ENCODE data around the gene MRAS. TPM values are rescaled to one million over a fixed set of nuclear protein-coding genes. Genes with fewer than 3 reads are reported as not detected.

Gene MRAS
- total RNA-seq, 2 experiments from 2014 or later = not detected

DNA sequence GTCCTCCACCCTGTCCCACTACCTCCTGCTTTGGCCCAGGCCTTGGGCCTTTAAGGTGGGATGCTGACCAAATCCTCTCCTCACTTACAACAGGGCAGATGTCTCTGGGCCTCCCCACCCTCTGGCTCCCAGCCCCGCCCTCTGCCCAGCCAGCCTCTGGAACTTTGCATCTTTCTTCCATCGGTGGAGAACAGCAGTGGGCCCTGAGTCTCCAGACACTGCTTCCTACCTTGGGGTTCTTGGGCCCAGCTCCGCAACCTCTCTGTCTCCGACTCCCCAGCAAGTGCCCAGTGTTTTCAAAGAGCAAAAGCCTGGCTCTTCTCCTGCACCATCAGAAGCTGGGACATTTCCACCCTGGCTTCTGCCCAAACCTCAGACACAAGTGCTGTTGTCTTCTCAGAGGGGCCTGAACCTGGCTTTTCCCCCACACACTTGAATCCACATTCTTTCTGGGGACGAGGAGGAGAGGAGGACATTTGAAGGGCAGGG lies 33.1 kb downstream of the MRAS start:
- ChIA-PET CTCF (no interaction called here), POLR2A (no interaction called here)

GRCh38 chr3:138381950-138382715 lies 33.8 kb downstream of the MRAS start:
- POLR2A ChIA-PET = no interaction called here
- CTCF ChIA-PET = no interaction called here

GRCh38 chr3:138383715-138384465 lies 35.5 kb downstream of the MRAS start:
- CTCF ChIA-PET = interaction anchor here (0.6 kb wide), 1 partner anchor 302 kb away, joined by 4 read pairs; no protein-coding TSS in a partner anchor
- POLR2A ChIA-PET = no interaction called here

DNA sequence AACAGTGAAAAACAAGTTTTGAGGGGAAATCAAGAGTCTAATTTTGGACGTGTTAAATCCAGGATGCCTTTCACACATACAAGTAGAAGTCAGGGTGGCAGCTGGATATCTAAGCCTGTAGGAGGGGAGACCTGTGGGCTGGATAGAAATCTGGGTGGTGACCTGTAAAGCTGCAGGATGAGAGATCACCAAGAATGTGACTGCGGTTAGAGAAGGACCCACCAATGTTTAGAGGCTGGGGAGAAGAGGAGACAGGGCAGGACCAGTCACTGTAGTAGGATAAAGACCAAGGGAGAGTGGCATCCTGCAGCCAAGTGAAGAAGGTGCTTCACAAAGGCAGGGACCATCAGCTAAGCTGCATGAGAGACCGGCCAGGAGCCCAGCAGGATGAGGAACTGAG lies 36.2 kb downstream of the MRAS start:
- CTCF ChIA-PET = no interaction called here
- POLR2A ChIA-PET = no interaction called here

GRCh38 chr3:138384976-138385375 lies 36.6 kb downstream of the MRAS start:
- POLR2A ChIA-PET = interaction anchor here (0.6 kb wide), 1 partner anchor 14 kb away, joined by 3 read pairs; no protein-coding TSS in a partner anchor
- CTCF ChIA-PET = no interaction called here

DNA sequence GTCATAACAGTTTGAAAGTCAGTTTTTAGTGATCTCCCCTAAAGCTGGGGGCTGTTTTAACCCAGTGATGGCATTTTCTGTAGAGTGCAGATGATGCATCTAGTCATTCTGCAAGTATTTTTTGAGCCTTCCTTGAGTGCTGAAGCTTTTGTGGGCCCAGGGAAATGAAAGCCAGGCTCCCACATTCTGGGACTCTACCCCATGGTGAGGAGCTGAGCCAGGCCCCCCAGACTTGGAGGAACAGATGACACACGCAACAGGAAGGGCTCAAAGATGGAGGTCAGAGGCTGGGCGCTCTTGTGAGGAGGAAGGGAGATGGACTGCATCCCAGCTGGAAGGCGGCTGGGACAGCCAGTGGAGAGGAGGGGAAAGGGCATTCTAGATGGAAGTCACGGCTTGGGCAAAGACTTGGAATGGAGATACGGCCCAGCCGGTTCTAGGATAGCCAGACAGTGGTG lies 40.8 kb downstream of the MRAS start:
- ChIA-PET POLR2A (no interaction called here), CTCF (interaction anchor here (0.8 kb wide), 1 partner anchor 205 kb away, joined by 4 read pairs; no protein-coding TSS in a partner anchor)

DNA sequence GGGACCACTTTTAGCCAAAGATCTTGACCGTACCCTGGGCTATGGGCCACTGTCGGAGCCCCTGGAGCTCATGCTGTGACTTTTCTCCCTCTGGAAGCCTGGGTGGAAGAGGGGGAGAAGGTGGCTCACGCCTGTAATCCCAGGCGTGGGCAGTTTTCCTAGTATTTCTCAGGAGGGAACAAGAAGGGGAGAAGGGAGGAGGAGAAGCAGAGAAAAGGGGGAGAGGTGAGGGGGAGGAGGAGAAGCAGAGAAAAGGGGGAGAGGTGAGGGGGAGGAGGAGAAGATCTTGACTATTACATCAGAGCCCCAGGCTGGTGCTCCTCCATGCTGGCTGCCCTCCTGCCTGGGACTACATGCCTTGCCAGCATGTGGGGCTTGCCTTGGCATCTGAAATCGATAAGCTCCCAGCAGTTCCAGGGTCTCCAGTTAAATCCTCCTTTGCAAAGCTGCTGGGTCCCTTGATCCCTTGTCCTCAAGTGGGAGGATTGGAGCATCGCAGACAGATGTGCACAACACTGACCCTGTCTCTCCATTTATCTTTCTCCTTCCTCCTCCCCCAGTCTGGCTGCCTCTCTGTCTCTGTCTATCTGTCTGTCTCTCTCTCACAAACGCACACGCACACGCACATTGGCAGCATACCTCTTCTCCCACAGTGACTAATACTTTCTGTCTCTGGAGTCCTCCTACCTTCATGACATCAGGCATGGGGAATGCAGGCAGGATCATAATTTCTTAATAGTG lies 41.6 kb downstream of the MRAS start:
- ChIA-PET CTCF (interaction anchor here (0.7 to 0.8 kb wide), 2 partner anchors 204 to 760 kb away, joined by 3 to 4 read pairs; no protein-coding TSS in a partner anchor), POLR2A (no interaction called here)

- POLR2A ChIA-PET = no interaction called here
- CTCF ChIA-PET = interaction anchor here (0.7 kb wide), 1 partner anchor 759 kb away, joined by 3 read pairs; no protein-coding TSS in a partner anchor
These were observed 42.2 kb downstream of the MRAS start for GRCh38 chr3:138390582-138390932.

DNA sequence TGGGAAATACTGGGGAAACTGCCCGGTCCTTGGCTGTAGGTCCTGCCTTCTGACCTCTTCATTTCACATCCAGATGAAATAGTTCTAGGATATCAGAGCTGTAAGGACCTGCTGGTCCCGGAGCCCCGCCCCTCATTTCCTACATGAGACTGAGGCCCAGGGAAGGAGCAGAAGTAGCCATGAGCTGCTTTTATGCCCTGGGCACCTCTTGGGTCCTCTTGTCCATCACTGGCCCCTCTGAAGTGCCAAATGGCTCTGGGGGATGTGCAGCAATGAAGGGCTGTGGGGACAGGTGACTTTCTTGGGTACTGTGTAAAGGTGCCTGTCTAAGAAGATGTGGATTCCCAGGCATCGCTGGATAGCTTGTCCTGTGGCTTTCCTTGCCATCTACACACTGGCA lies 45.8 kb downstream of the MRAS start:
- CTCF ChIA-PET = no interaction called here
- POLR2A ChIA-PET = no interaction called here

GRCh38 chr3:138394686-138395085 lies 46.3 kb downstream of the MRAS start:
- ChIA-PET POLR2A (no interaction called here), CTCF (no interaction called here)

- ChIA-PET CTCF (no interaction called here), POLR2A (no interaction called here)
These were observed 47.7 kb downstream of the MRAS start for GRCh38 chr3:138395865-138396751.

- ChIA-PET POLR2A (no interaction called here), CTCF (no interaction called here)
These were observed 48.5 kb downstream of the MRAS start for GRCh38 chr3:138396752-138397410.

DNA sequence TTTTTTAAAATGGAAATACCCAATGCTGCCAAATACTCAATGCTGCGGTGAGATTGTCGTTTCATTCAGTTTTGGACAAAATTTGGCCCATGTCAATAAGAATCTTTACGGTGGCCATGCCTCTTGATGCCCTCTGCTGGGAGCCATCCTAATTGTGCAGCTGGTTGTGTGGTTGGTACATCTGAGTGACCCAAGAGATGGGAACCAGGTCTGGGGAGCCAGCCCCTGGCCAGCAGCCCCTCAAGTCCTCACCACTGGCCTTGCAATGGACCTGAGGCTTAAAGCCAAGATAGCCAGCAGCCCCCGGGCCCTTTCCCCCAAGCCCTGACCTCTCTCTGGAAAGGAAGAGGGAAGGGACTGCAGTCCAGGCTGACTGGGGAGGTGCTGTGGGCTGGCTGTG lies 49.6 kb downstream of the MRAS start:
- POLR2A ChIA-PET = no interaction called here
- CTCF ChIA-PET = no interaction called here

DNA sequence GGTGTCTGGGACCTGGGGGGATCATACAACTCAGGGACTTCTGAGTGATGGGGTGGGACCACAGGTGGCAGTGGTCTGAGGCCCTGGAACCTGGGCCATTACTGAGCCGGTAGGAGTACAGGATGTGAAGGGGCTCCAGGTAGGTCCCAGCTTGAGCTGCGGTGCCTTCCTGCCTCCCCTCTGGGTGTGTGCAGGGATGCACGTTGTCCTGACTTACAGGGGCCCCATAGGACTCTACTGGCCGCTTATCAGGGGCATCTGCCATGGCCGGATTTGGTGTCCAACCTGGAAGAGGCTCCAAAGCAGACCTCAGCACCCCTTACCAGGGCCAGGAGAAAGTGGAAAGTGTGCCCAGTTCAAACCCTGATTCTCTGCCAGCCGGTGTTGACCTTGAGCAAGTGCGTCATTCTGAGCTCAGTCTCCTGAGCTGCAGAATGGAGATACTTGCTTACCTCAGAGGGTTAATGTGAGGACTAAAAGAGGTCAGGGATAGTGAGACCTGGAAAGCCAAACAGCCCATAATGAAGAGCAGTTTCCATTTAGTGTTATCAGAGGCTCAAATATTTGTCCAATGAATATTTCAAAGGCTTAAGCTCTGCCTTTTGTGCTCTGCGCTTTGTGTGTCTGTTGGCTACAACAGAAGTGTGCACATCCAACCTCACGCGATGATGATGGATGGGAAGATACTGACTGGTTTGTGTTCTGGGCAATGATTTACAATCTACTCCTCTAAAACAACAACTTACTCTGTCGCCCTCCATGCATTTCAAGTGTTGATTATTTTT lies 50.6 kb downstream of the MRAS start:
- CTCF ChIA-PET = no interaction called here
- POLR2A ChIA-PET = no interaction called here

DNA sequence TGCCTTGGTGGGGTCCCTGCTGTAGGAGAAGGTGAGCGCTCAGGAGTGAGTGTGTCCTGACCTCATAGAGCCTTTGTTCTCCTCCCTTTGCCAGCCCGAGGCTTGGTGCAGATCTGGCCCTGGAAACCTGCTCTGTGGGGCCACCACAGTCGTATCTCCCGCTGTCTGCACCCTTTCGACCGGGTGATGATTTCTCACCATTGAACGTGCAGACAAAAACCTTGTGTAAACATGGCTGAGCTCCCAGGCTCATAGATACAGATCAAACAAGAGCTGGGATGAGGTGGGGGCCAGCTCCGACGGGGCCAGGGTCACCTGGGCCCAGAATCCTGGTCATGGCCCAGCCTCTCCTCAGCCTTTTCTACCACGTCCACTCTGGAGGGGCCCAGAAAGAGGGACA lies 51.4 kb downstream of the MRAS start:
- ChIA-PET CTCF (no interaction called here), POLR2A (no interaction called here)

- POLR2A ChIA-PET = no interaction called here
- CTCF ChIA-PET = interaction anchor here (0.7 kb wide), 1 partner anchor 16 kb away, joined by 3 read pairs; no protein-coding TSS in a partner anchor
These were observed 52.3 kb downstream of the MRAS start for GRCh38 chr3:138400651-138401070.

- POLR2A ChIA-PET = no interaction called here
- CTCF ChIA-PET = no interaction called here
These were observed 53.5 kb downstream of the MRAS start for GRCh38 chr3:138401834-138402233.

GRCh38 chr3:138404121-138404520 lies 55.7 kb downstream of the MRAS start:
- POLR2A ChIA-PET = no interaction called here
- CTCF ChIA-PET = no interaction called here
